Measurements from ENCODE around the gene CKAP4.

DNA sequence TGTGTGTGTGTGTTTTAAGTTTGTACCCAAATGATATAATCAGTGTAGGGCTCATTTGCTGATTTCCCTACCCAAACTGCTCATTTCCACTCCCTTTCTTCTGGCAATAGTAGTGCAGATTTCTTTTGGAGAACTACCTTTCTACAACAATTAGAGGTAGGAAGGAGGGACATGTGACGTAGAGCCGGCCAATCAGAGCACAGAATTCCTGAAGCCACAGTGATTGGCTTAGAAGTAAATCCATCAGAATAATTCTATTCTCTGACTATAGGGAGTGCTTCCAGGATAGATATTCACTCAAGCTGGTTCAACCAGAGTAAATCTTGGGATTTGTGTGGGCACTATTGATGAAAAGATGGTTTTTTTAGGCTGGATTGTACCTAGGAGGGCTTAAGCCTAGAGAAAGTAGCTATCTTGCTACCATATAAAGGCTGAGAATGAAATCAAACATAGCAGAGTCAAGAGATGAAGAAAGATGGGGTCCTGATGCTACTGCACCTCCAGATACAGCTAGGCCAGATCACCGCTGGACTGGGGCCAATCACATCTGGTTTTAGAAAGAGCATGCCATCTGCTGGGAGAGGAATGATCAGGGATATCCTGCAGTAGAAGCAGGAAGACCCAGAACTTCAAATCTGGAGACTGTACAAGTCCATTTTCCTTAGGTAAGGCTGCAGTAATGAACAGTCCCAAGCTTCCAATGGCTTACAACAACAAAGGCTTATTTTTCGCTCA lies 55.0 kb downstream of the CKAP4 start:
- TF ChIP-seq POLR2A (IDR thresholded peaks at IDR 0.05; ENCODE audit: low read length) (no peak), GATA1 (IDR thresholded peaks at IDR 0.05; ENCODE audit: low read depth, low read length) (no peak)

Data from erythroblast (primary cell).